ENCODE data around the gene BCDIN3D. TPM values are rescaled to one million over a fixed set of nuclear protein-coding genes. Genes with fewer than 3 reads are reported as not detected.
A peak's percentile ranks its signal among the peaks of the same experiment; 100 is the strongest.

Gene BCDIN3D
- total and polyA plus RNA-seq, 9 of the 15 experiments (the other 6 are each of a cell fraction or from before 2014, with no cell fraction given) = 3.7 to 6.9 (median 5.6) TPM

- TF ChIP-seq ID3 (CRISPR knock-in tag; IDR thresholded peaks at IDR 0.05) (no peak), ID3 (tag; IDR thresholded peaks at IDR 0.05) (no peak), GTF2A2 (tag; IDR thresholded peaks at IDR 0.05) (no peak), KAT2B (IDR thresholded peaks at IDR 0.05; ENCODE audit: low read depth, low read length) (no peak), BCLAF1 (IDR thresholded peaks at IDR 0.05; ENCODE audit: borderline replicate concordance in 1 of 2, control insufficient read depth in 1 of 2, low read depth in 2 of 2, low read length in 1 of 2) (no peak), ZNF12 (CRISPR knock-in tag; IDR thresholded peaks at IDR 0.05) (no peak), FOXO4 (CRISPR knock-in tag; IDR thresholded peaks at IDR 0.05) (no peak), HDAC2 (IDR thresholded peaks at IDR 0.05) (peak; percentile 94), E2F4 (CRISPR knock-in tag; IDR thresholded peaks at IDR 0.05; ENCODE audit: low read depth) (no peak), NONO (IDR thresholded peaks at IDR 0.05; ENCODE audit: low read depth in 2 of 2, low read length in 1 of 2) (peak in 1 of 2 experiments; percentile 88; a peak in 2 of 4 replicates), ZNF444 (CRISPR knock-in tag; IDR thresholded peaks at IDR 0.05) (peak; percentile 75; the same call in 1 of the 2 replicates), HSF4 (CRISPR knock-in tag; IDR thresholded peaks at IDR 0.05; ENCODE audit: borderline replicate concordance) (no peak), SMAD1 (IDR thresholded peaks at IDR 0.05; ENCODE audit: low read depth, low read length, partially characterized antibody) (peak; percentile 89), U2AF2 (optimal IDR thresholded peaks at IDR 0.05; ENCODE audit: low read depth, low read length) (no peak), ZNF695 (CRISPR knock-in tag; IDR thresholded peaks at IDR 0.05) (peak; percentile 68; the same call in 1 of the 2 replicates), NCOA6 (IDR thresholded peaks at IDR 0.05) (no peak)
- TF ChIP-seq, protein P1, sequence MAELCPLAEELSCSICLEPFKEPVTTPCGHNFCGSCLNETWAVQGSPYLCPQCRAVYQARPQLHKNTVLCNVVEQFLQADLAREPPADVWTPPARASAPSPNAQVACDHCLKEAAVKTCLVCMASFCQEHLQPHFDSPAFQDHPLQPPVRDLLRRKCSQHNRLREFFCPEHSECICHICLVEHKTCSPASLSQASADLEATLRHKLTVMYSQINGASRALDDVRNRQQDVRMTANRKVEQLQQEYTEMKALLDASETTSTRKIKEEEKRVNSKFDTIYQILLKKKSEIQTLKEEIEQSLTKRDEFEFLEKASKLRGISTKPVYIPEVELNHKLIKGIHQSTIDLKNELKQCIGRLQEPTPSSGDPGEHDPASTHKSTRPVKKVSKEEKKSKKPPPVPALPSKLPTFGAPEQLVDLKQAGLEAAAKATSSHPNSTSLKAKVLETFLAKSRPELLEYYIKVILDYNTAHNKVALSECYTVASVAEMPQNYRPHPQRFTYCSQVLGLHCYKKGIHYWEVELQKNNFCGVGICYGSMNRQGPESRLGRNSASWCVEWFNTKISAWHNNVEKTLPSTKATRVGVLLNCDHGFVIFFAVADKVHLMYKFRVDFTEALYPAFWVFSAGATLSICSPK (IDR thresholded peaks at IDR 0.05; ENCODE audit: borderline replicate concordance) = no peak
These were observed 26.3 kb upstream of the BCDIN3D start (continued) for GRCh38 chr12:49868952-49869815.
